Measurements from ENCODE around the gene KPNA6.

The KPNA6 gene

GRCh38 chr1:32201011-32201855 lies 93.4 kb downstream of the KPNA6 start:
- TF ChIP-seq, protein P1, sequence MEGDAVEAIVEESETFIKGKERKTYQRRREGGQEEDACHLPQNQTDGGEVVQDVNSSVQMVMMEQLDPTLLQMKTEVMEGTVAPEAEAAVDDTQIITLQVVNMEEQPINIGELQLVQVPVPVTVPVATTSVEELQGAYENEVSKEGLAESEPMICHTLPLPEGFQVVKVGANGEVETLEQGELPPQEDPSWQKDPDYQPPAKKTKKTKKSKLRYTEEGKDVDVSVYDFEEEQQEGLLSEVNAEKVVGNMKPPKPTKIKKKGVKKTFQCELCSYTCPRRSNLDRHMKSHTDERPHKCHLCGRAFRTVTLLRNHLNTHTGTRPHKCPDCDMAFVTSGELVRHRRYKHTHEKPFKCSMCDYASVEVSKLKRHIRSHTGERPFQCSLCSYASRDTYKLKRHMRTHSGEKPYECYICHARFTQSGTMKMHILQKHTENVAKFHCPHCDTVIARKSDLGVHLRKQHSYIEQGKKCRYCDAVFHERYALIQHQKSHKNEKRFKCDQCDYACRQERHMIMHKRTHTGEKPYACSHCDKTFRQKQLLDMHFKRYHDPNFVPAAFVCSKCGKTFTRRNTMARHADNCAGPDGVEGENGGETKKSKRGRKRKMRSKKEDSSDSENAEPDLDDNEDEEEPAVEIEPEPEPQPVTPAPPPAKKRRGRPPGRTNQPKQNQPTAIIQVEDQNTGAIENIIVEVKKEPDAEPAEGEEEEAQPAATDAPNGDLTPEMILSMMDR (IDR thresholded peaks at IDR 0.05; ENCODE audit: borderline replicate concordance, extremely low read depth, low read length, poor library complexity, severe bottlenecking): peak; percentile 33
- no peak for TF ChIP-seq EZH2 (IDR thresholded peaks at IDR 0.05; ENCODE audit: borderline replicate concordance, low read depth, low read length, severe bottlenecking)
- Histone ChIP-seq H3K79me2 (ENCODE audit: insufficient read depth, low read length) (peaks cover 19% of the 10 kb centered on the region), H3K4me1 (ENCODE audit: insufficient read depth, low read length) (peaks cover 58% of the 10 kb centered on the region), H2AFZ (ENCODE audit: low read depth, low read length) (peak overlapping the region; percentile 88), H3K4me3 (ENCODE audit: low read depth in 1 of 2, low read length in 2 of 2) (peak overlapping the region; percentile 40 to 68), H4K20me1 (ENCODE audit: insufficient read depth, low read length) (peaks cover 15% of the 10 kb centered on the region; the same call in 1 of the 2 replicates), H3K27me3 (ENCODE audit: insufficient read depth, low read length, poor library complexity) (no peaks in the 10 kb centered on the region), H3K9me3 (ENCODE audit: insufficient read depth, low read length, severe bottlenecking) (no peaks in the 10 kb centered on the region), H3K27ac (ENCODE audit: low read length) (peak overlapping the region; percentile 77), H3K9ac (ENCODE audit: low read depth, low read length) (peak overlapping the region; percentile 60), H3K36me3 (ENCODE audit: insufficient read depth, low read length) (peaks cover 30% of the 10 kb centered on the region), H3K4me2 (ENCODE audit: insufficient read depth, low read length) (peak overlapping the region; percentile 97)
- peak; percentile 91 for DNase-seq
- peak; percentile 73 for ATAC-seq (ENCODE audit: insufficient read depth, low read depth)

DNA sequence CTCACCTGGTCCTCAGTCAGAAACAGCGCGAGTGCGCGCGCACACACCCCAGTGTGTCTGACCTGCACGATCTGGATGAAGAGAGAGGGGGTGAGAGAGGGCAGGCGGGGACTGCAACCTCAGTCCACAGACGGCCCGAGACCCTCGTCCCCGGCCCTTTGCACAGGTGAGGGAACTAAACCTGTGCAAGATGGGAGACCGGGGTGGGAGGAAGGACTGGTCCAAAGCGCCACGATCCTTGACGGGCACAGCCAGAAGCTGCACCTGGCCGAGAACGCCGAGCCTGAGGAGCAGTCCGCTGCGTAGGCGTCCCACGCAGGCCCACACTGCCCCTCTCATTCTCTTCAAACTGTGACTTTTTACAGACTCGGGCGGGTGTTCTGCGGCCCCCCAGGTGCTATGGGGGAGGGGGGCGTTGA lies 97.1 kb downstream of the KPNA6 start:
- DNase-seq: no peak
- Histone ChIP-seq H3K4me3 (ENCODE audit: low read depth in 1 of 2, low read length in 2 of 2) (peak overlapping the region; percentile 53 to 98; a peak in 3 of 4 replicates), H3K9ac (ENCODE audit: low read depth, low read length) (peak overlapping the region; percentile 88), H3K4me2 (ENCODE audit: insufficient read depth, low read length) (peak overlapping the region; percentile 99), H3K79me2 (ENCODE audit: insufficient read depth, low read length) (peaks cover 26% of the 10 kb centered on the region), H3K27ac (ENCODE audit: low read length) (peak overlapping the region; percentile 92), H2AFZ (ENCODE audit: low read depth, low read length) (peak overlapping the region; percentile 99), H3K9me3 (ENCODE audit: insufficient read depth, low read length, severe bottlenecking) (no peaks in the 10 kb centered on the region), H3K36me3 (ENCODE audit: insufficient read depth, low read length) (peaks cover 21% of the 10 kb centered on the region), H4K20me1 (ENCODE audit: insufficient read depth, low read length) (no peaks in the 10 kb centered on the region), H3K27me3 (ENCODE audit: insufficient read depth, low read length, poor library complexity) (no peaks in the 10 kb centered on the region), H3K4me1 (ENCODE audit: insufficient read depth, low read length) (peaks cover 52% of the 10 kb centered on the region)
- no peak for ATAC-seq (ENCODE audit: insufficient read depth, low read depth)
- TF ChIP-seq EZH2 (IDR thresholded peaks at IDR 0.05; ENCODE audit: borderline replicate concordance, low read depth, low read length, severe bottlenecking): no peak
- TF ChIP-seq, protein P1 (IDR thresholded peaks at IDR 0.05; ENCODE audit: borderline replicate concordance, extremely low read depth, low read length, poor library complexity, severe bottlenecking): no peak

DNA sequence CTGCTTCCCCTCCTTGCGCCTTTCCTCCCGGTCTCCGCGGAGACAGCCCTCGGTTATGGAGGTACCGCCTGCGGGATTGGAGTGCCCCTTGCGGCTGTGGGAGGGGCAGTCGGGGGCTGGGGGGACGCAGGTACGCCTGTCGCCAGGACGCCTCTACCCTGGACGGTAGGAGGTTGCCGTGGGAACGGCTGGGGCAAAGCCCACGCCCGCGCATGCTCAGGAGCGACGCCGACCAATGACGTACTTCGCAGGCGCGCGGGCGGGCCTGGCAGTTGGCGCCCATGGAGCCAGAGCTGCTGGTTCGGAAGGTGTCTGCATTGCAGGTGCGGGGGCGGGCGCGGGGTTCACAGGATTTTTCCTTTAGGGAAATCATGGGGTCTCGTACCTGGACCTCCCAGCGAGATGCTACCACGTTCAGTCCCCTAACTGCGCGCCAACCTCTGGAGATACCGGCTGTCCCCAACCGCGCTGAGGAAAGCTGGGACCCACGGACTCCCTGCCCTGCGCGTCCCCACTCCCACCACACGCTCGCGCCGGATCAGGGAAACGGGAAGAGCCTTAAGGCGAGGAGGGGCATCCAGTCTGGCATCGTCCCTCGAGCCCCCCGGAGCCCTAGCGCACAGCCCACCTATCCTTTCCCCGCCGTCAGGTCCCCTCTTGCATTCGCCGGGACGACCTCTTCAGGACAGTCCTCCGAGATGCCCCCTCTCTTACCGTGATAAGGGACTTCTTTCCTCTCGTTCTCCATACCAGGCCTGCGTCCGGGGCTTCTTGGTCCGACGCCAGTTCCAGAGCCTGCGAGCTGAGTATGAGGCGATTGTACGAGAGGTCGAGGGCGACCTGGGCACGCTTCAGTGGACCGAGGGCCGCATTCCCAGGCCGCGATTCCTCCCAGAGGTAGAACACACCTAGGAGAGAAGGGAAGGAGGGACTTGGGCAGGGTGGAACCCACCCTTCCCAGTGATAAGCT lies 97.8 kb downstream of the KPNA6 start, which contains the start of gene IQCC:
IQCC (plus strand) TSS at position 271 of the 970 bp plus-strand sequence; CDS start at position 282, 11 bp downstream.
- Histone ChIP-seq H3K4me1 (ENCODE audit: insufficient read depth, low read length) (peaks cover 45% of the 10 kb centered on the region), H3K9me3 (ENCODE audit: insufficient read depth, low read length, severe bottlenecking) (no peaks in the 10 kb centered on the region), H3K4me2 (ENCODE audit: insufficient read depth, low read length) (peak within 1 kb of the TSS; percentile 99), H3K9ac (ENCODE audit: low read depth, low read length) (peak within 1 kb of the TSS; percentile 88), H4K20me1 (ENCODE audit: insufficient read depth, low read length) (no peaks in the 10 kb centered on the region), H3K79me2 (ENCODE audit: insufficient read depth, low read length) (peaks cover 26% of the 10 kb centered on the region), H3K27me3 (ENCODE audit: insufficient read depth, low read length, poor library complexity) (no peaks in the 10 kb centered on the region), H3K4me3 (ENCODE audit: low read depth in 1 of 2, low read length in 2 of 2) (peak within 1 kb of the TSS; percentile 53 to 98), H2AFZ (ENCODE audit: low read depth, low read length) (peak within 1 kb of the TSS; percentile 99), H3K36me3 (ENCODE audit: insufficient read depth, low read length) (peaks cover 21% of the 10 kb centered on the region), H3K27ac (ENCODE audit: low read length) (peak within 1 kb of the TSS; percentile 92)
- DNase-seq (peak; percentile 83), ATAC-seq (ENCODE audit: insufficient read depth, low read depth) (peak; percentile 69)
- TF ChIP-seq EZH2 (IDR thresholded peaks at IDR 0.05; ENCODE audit: borderline replicate concordance, low read depth, low read length, severe bottlenecking): no peak
- TF ChIP-seq, protein P1 (IDR thresholded peaks at IDR 0.05; ENCODE audit: borderline replicate concordance, extremely low read depth, low read length, poor library complexity, severe bottlenecking): no peak
